Mucosa of stomach (tissue), 1 donor: ENCODE results near the gene RFLNA.

Experiments
- H3K27me3 ChIP-seq: one replicate; pipeline ENCODE4 v1.7.0; 2013; ENCODE audit warnings: mild to moderate bottlenecking, low read length; ENCODE audit not compliant: control insufficient read depth, insufficient read depth
- H3K36me3 ChIP-seq: one replicate; pipeline ENCODE4 v1.7.0; 2013; ENCODE audit warnings: low read length; ENCODE audit not compliant: control insufficient read depth, insufficient read depth
- H3K4me1 ChIP-seq: one replicate; pipeline ENCODE4 v1.7.0; 2013; ENCODE audit warnings: mild to moderate bottlenecking, low read length; ENCODE audit not compliant: control insufficient read depth, insufficient read depth
- H3K4me3 ChIP-seq: one replicate; pipeline ENCODE4 v1.7.0; 2013; ENCODE audit warnings: low read length
- H3K9ac ChIP-seq: one replicate; pipeline ENCODE4 v1.7.0; 2013; ENCODE audit warnings: mild to moderate bottlenecking, low read length, moderate library complexity
- H3K9me3 ChIP-seq: one replicate; pipeline ENCODE4 v1.7.0; 2013; ENCODE audit warnings: mild to moderate bottlenecking, low read length, moderate library complexity; ENCODE audit not compliant: control insufficient read depth
- donor health status: Pancreatic carcinoma.

The RFLNA gene

GRCh38 chr12:124327362-124328043, 32.6 kb downstream of the RFLNA start:
- H3K27me3 ChIP-seq = no peaks in the 10 kb centered on the region
- H3K4me3 ChIP-seq = no peak overlapping the region
- H3K9me3 ChIP-seq = peaks cover 11% of the 10 kb centered on the region
- H3K4me1 ChIP-seq = peaks cover 19% of the 10 kb centered on the region
- H3K9ac ChIP-seq = peak overlapping the region; percentile 50
- peaks cover 34% of the 10 kb centered on the region for H3K36me3 ChIP-seq

- H3K9ac ChIP-seq = peak overlapping the region; percentile 50
- no peaks in the 10 kb centered on the region for H3K27me3 ChIP-seq
- H3K4me3 ChIP-seq = no peak overlapping the region
- peaks cover 39% of the 10 kb centered on the region for H3K36me3 ChIP-seq
- peaks cover 19% of the 10 kb centered on the region for H3K4me1 ChIP-seq
- peaks cover 11% of the 10 kb centered on the region for H3K9me3 ChIP-seq
These were observed 33.2 kb downstream of the RFLNA start for GRCh38 chr12:124328116-124328515.

GRCh38 chr12:124328636-124329035, 33.7 kb downstream of the RFLNA start:
- Histone ChIP-seq H3K4me3 (no peak overlapping the region), H3K36me3 (peaks cover 35% of the 10 kb centered on the region), H3K4me1 (peaks cover 19% of the 10 kb centered on the region), H3K9ac (no peak overlapping the region), H3K9me3 (peaks cover 7% of the 10 kb centered on the region), H3K27me3 (no peaks in the 10 kb centered on the region)

GRCh38 chr12:124332058-124332672, 37.3 kb downstream of the RFLNA start:
- Histone ChIP-seq H3K27me3 (no peaks in the 10 kb centered on the region), H3K9ac (no peak overlapping the region), H3K9me3 (no peaks in the 10 kb centered on the region), H3K36me3 (peaks cover 41% of the 10 kb centered on the region), H3K4me1 (peaks cover 11% of the 10 kb centered on the region), H3K4me3 (no peak overlapping the region)

GRCh38 chr12:124332900-124333299, 38.0 kb downstream of the RFLNA start:
- peaks cover 41% of the 10 kb centered on the region for H3K36me3 ChIP-seq
- H3K27me3 ChIP-seq = no peaks in the 10 kb centered on the region
- H3K9me3 ChIP-seq = no peaks in the 10 kb centered on the region
- peaks cover 4% of the 10 kb centered on the region for H3K4me1 ChIP-seq
- H3K9ac ChIP-seq = no peak overlapping the region
- no peak overlapping the region for H3K4me3 ChIP-seq

- H3K4me1 ChIP-seq = no peaks in the 10 kb centered on the region
- H3K36me3 ChIP-seq = peaks cover 35% of the 10 kb centered on the region
These were observed 38.8 kb downstream of the RFLNA start for GRCh38 chr12:124333724-124334123.

GRCh38 chr12:124334266-124334665, 39.4 kb downstream of the RFLNA start:
- Histone ChIP-seq H3K9ac (no peak overlapping the region), H3K36me3 (peaks cover 34% of the 10 kb centered on the region), H3K4me3 (no peak overlapping the region)

More at GRCh38 chr12:124333724-124334123, 38.8 kb downstream of the RFLNA start:
- Histone ChIP-seq H3K9me3 (no peaks in the 10 kb centered on the region), H3K9ac (no peak overlapping the region), H3K4me3 (no peak overlapping the region), H3K27me3 (no peaks in the 10 kb centered on the region)

GRCh38 chr12:124334976-124335375, 40.1 kb downstream of the RFLNA start:
- peaks cover 34% of the 10 kb centered on the region for H3K36me3 ChIP-seq
- H3K4me1 ChIP-seq = no peaks in the 10 kb centered on the region
- no peak overlapping the region for H3K4me3 ChIP-seq
- no peaks in the 10 kb centered on the region for H3K9me3 ChIP-seq
- no peak overlapping the region for H3K9ac ChIP-seq
- no peaks in the 10 kb centered on the region for H3K27me3 ChIP-seq

More at GRCh38 chr12:124334266-124334665, 39.4 kb downstream of the RFLNA start:
- no peaks in the 10 kb centered on the region for H3K27me3 ChIP-seq
- no peaks in the 10 kb centered on the region for H3K9me3 ChIP-seq
- no peaks in the 10 kb centered on the region for H3K4me1 ChIP-seq

- H3K9ac ChIP-seq = no peak overlapping the region
- no peaks in the 10 kb centered on the region for H3K9me3 ChIP-seq
- H3K27me3 ChIP-seq = no peaks in the 10 kb centered on the region
- H3K36me3 ChIP-seq = peaks cover 30% of the 10 kb centered on the region
- no peaks in the 10 kb centered on the region for H3K4me1 ChIP-seq
- H3K4me3 ChIP-seq = no peak overlapping the region
These were observed 40.7 kb downstream of the RFLNA start for GRCh38 chr12:124335426-124336183.

- Histone ChIP-seq H3K4me1 (no peaks in the 10 kb centered on the region), H3K4me3 (no peak overlapping the region), H3K9ac (no peak overlapping the region), H3K36me3 (peaks cover 28% of the 10 kb centered on the region), H3K9me3 (no peaks in the 10 kb centered on the region), H3K27me3 (no peaks in the 10 kb centered on the region)
These were observed 41.2 kb downstream of the RFLNA start for GRCh38 chr12:124336184-124336437.

GRCh38 chr12:124336742-124337520, 42.0 kb downstream of the RFLNA start:
- H3K4me1 ChIP-seq = no peaks in the 10 kb centered on the region
- H3K9me3 ChIP-seq = no peaks in the 10 kb centered on the region
- H3K4me3 ChIP-seq = no peak overlapping the region
- no peaks in the 10 kb centered on the region for H3K27me3 ChIP-seq
- no peak overlapping the region for H3K9ac ChIP-seq
- peaks cover 24% of the 10 kb centered on the region for H3K36me3 ChIP-seq

GRCh38 chr12:124337622-124338021, 42.7 kb downstream of the RFLNA start:
- peaks cover 17% of the 10 kb centered on the region for H3K36me3 ChIP-seq
- H3K4me3 ChIP-seq = no peak overlapping the region
- no peaks in the 10 kb centered on the region for H3K4me1 ChIP-seq
- H3K9me3 ChIP-seq = no peaks in the 10 kb centered on the region
- no peak overlapping the region for H3K9ac ChIP-seq
- H3K27me3 ChIP-seq = no peaks in the 10 kb centered on the region
